Mucosa of descending colon (tissue), 3 donors: ENCODE data around the gene DYDC1. TPM values are rescaled to one million over a fixed set of nuclear protein-coding genes. Genes with fewer than 3 reads are reported as not detected.
A peak's percentile ranks its signal among the peaks of the same experiment; 100 is the strongest.

Experiments
- ATAC-seq: fragments of 200-7000 bp; cut with Tn5 transposase; one replicate; pipeline ENCODE4 v1.9.1; 2020; ENCODE audit warnings: mild to moderate bottlenecking, moderate library complexity
- DNase-seq, 3 donors: peaks; one replicate each; pipeline ENCODE4 v3.0.0-alpha.2; 2020
- H3K36me3 ChIP-seq: fragments of 200-600 bp; one replicate; pipeline ENCODE4 v1.8.0; 2021; ENCODE audit warnings: low read depth, mild to moderate bottlenecking
- H3K4me1 ChIP-seq: fragments of 200-600 bp; one replicate; pipeline ENCODE4 v1.8.0; 2021; ENCODE audit warnings: low read depth, mild to moderate bottlenecking
- H3K4me3 ChIP-seq: fragments of 200-600 bp; one replicate; pipeline ENCODE4 v1.8.0; 2021; ENCODE audit warnings: mild to moderate bottlenecking
- H3K9me3 ChIP-seq: fragments of 200-600 bp; one replicate; pipeline ENCODE4 v1.8.0; 2021; ENCODE audit warnings: mild to moderate bottlenecking
- intact Hi-C, 2 donors: fragments of 100-400 bp; cut with DNase I in 1 of 2; cut with micrococcal nuclease in 1 of 2; formaldehyde crosslinking; loops; one replicate each; pipeline versions ENCODE4 v1.11.0 to v1.11.1; 2022; cut with DNase I, micrococcal nuclease
- long read RNA-seq, 2 donors: library from polyadenylated mRNA; unstranded; transcript quantifications; one replicate each; pipeline ENCODE4 v2.0.0, GENCODE V29; 2019 to 2021
- total RNA-seq, 3 donors: library from RNA; stranded (reverse); fragmentation: NEBNext Ultra II Directional in 2 of 3; extraction: Animal tissue kit (Norgen Biotek cat#: 25700) in 2 of 3; gene quantifications; one replicate each; pipeline versions ENCODE4 v1.2.1 to v1.2.4, GENCODE V29; 2021 to 2023
- TF ChIP-seq, protein P1 (sequence below): fragments of 200-600 bp; IDR thresholded peaks from one replicate; pipeline ENCODE4 v1.8.0; 2022; ENCODE audit warnings: antibody characterized with exemption, mild to moderate bottlenecking
- donor health status: DM: no; HTN: no; CAD: no; lungs with moderate emphysema.
- donor health status: DM: no; HTN: no; CAD: no.
- donor health status: DM: no; HTN: yes; CAD: no.

The DYDC1 gene
- not detected for total RNA-seq
- long read RNA-seq, donor 1: 0 reads
- long read RNA-seq, donor 2: 0 reads

DNA sequence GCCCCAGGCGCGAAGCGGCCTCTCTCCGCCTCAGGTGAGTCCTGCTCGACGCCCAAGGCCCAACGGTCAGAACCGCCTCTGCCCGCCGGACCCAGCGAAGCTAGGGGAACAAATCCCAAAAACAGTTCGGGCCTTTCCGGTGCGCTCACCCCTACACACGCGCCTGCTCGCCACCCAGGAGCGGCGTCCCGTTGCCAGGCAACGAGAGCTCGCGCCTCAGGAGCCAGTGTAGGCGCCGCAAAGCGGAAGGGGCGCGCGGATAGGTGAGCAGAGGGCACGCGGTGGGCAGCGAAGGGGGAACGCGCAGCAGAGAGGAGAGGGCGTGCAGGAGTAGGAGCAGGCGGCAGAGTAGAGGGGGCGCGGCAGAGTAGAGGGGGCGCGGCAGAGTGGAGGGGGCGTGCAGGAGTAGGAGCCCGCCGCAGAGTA, at the start of gene DYDC1, which contains the start of gene DYDC2:
Gene DYDC1 (minus strand): TSS at position 193 of the 426 bp plus-strand sequence. CDS start 4,154 bp downstream, outside the sequence.
Gene DYDC2 (plus strand): TSS at position 219 of the 426 bp plus-strand sequence. CDS start 5,663 bp downstream, outside the sequence.
- H3K4me3 ChIP-seq: no peak within 1 kb of the TSS
- ATAC-seq: peak; percentile 79
- peak; percentile 31 to 62 (median 59) for DNase-seq
- TF ChIP-seq, protein P1, sequence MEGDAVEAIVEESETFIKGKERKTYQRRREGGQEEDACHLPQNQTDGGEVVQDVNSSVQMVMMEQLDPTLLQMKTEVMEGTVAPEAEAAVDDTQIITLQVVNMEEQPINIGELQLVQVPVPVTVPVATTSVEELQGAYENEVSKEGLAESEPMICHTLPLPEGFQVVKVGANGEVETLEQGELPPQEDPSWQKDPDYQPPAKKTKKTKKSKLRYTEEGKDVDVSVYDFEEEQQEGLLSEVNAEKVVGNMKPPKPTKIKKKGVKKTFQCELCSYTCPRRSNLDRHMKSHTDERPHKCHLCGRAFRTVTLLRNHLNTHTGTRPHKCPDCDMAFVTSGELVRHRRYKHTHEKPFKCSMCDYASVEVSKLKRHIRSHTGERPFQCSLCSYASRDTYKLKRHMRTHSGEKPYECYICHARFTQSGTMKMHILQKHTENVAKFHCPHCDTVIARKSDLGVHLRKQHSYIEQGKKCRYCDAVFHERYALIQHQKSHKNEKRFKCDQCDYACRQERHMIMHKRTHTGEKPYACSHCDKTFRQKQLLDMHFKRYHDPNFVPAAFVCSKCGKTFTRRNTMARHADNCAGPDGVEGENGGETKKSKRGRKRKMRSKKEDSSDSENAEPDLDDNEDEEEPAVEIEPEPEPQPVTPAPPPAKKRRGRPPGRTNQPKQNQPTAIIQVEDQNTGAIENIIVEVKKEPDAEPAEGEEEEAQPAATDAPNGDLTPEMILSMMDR: no peak
- intact Hi-C loops: no loop called here
- no peaks in the 10 kb centered on the region for H3K36me3 ChIP-seq
- H3K9me3 ChIP-seq: no peaks in the 10 kb centered on the region
- H3K4me1 ChIP-seq: peaks cover 6% of the 10 kb centered on the region

DNA sequence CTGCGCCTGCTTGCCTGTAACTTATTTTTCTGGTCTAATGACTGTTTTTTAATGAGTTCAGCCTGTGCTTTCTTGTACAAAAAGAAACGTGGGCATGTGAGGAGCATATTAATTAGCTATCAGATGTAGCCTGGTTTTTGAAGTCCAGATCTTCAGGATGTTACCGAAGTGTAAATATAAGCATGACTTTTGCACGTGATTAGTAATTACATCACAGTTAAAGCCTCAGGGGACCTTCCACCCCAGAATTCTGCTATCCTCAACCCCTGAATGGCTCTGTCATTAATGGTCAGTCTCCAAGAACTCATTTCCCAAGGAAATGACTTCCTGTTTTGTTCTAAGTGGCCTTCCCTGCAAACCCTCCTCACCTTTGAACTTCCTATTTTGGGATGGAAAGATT, 49.6 kb upstream of the DYDC1 start:
- DNase-seq (no peak), ATAC-seq (no peak)

DNA sequence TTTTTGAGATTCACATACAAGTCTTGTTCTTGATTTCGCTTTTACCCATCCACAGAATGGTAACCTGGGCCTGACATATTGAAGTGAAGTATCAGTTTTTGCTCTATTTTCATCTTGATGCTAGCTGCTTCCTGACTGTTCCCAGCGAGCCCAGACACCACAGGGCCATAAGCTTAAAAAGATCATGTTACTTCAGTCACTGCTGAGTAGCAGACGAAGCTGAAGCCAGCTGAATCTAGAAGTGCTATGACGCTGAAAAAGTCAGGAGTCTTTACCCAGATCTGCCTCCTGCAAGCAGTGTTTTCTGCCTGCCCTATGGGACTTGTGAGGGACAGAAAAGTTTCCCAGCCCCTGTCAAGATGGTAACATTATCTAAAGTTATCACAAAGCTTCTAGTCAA, 49.1 kb upstream of the DYDC1 start:
- no peak for DNase-seq
- H3K4me1 ChIP-seq: peaks cover 19% of the 10 kb centered on the region
- H3K36me3 ChIP-seq: no peaks in the 10 kb centered on the region
- H3K9me3 ChIP-seq: no peaks in the 10 kb centered on the region
- TF ChIP-seq, protein P1: no peak
- H3K4me3 ChIP-seq: no peak overlapping the region
- intact Hi-C loops: no loop called here
- ATAC-seq: no peak

More for the DNA sequence above, 49.6 kb upstream of the DYDC1 start:
- Histone ChIP-seq H3K4me3 (no peak overlapping the region), H3K36me3 (no peaks in the 10 kb centered on the region), H3K9me3 (no peaks in the 10 kb centered on the region), H3K4me1 (peaks cover 25% of the 10 kb centered on the region)
- TF ChIP-seq, protein P1: no peak
- intact Hi-C loops: no loop called here

DNA sequence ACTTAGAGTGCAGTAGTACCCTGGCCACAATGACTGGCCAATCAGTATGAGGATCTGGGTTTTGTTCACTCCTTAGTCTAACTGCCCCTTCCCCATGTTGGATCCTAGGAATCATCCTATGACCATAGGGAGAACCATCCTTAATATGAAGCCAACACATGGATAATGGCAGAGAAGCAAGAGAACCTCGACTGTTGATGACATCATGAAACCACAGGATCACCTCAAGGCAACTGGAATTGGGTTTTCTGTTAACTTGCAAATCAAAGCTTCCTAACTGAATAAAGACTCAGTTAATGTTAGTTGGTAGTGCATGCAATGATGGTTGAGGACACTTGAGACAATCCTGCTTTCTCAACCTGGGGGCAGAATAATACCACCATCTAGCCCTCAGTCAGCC, 48.5 kb upstream of the DYDC1 start:
- DNase-seq (no peak), ATAC-seq (no peak)
- Histone ChIP-seq H3K36me3 (no peaks in the 10 kb centered on the region), H3K9me3 (no peaks in the 10 kb centered on the region), H3K4me3 (no peak overlapping the region), H3K4me1 (peaks cover 13% of the 10 kb centered on the region)
- TF ChIP-seq, protein P1: no peak
- intact Hi-C loops: no loop called here

DNA sequence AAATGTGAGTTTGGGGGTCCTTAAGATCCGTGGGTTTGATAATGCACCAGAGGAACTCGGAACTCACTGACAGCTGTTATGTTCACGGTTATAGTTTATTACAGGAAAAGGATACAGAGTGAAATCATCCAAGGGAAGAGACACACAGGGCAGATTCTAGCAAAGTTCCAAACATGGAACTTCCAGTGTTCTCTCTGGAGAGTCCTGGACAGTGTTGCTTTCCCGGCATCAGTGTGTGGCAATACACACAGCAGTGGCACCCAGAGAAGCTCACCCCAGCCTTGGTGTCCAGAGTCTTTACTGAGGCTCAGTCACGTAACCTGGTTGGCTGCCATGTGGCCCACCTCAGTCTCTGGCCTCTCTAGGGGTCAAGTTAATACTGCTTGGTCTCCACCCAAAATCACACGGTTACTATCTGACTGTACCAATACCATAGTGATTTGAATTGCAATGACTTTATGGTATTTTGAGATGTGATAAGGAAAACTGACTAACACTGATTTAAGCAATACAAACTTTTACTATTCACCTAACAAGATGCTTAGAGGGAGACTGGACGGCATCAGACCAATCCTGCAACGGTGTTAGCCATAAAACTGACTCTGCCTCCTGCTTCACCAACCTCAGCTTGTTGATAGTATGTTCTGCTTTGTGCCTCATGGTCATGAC, 43.7 kb upstream of the DYDC1 start:
- intact Hi-C loops: no loop called here
- no peaks in the 10 kb centered on the region for H3K36me3 ChIP-seq
- H3K4me1 ChIP-seq: no peaks in the 10 kb centered on the region
- TF ChIP-seq, protein P1: no peak
- H3K4me3 ChIP-seq: no peak overlapping the region
- no peaks in the 10 kb centered on the region for H3K9me3 ChIP-seq
- DNase-seq (no peak), ATAC-seq (no peak)
